PFSK-1 (cell line): ENCODE data around the gene GMPR2. TPM values are rescaled to one million over a fixed set of nuclear protein-coding genes. Genes with fewer than 3 reads are reported as not detected.

Experiments used
- FOXP2 ChIP-seq: optimal IDR thresholded peaks from 2 replicates; pipeline ENCODE3; 2011; ENCODE audit warnings: borderline replicate concordance, control low read depth, inconsistent platforms; ENCODE audit not compliant: insufficient read depth; ENCODE audit errors: extremely low read length, extremely low read depth
- POLR2AphosphoS5 ChIP-seq: IDR thresholded peaks from 2 replicates; pipeline ENCODE4 v1.6.1; 2012; ENCODE audit warnings: low read depth, mild to moderate bottlenecking, control low read depth, low read length, moderate library complexity
- REST ChIP-seq, 2 experiments: IDR thresholded peaks; 2 replicates each; pipeline versions ENCODE4 v1.6.1 to v1.8.0; 2011 to 2012; ENCODE audit warnings: low read depth in 2 of 2, low read length in 2 of 2, control low read depth in 1 of 2, inconsistent platforms in 1 of 2, mild to moderate bottlenecking in 1 of 2, moderate library complexity in 1 of 2; ENCODE audit not compliant: insufficient read depth in 1 of 2
- SIN3A ChIP-seq: IDR thresholded peaks from 2 replicates; pipeline ENCODE4 v1.6.1; 2012; ENCODE audit warnings: mild to moderate bottlenecking, low read length, moderate library complexity, borderline replicate concordance; ENCODE audit not compliant: insufficient read depth
- TAF1 ChIP-seq: IDR thresholded peaks from 2 replicates; pipeline ENCODE4 v1.6.1; 2012; ENCODE audit warnings: low read length, control low read depth, borderline replicate concordance; ENCODE audit not compliant: insufficient read depth
- polyA plus RNA-seq: library from polyadenylated mRNA; unstranded; fragments of >200 nt; gene quantifications from one replicate; pipeline ENCODE4 v1.2.1, GENCODE V29; 2012; ENCODE audit warnings: low read depth, missing spikeins; ENCODE audit not compliant: insufficient read length

GMPR2 gene
- polyA plus RNA-seq: 33.2 TPM

DNA sequence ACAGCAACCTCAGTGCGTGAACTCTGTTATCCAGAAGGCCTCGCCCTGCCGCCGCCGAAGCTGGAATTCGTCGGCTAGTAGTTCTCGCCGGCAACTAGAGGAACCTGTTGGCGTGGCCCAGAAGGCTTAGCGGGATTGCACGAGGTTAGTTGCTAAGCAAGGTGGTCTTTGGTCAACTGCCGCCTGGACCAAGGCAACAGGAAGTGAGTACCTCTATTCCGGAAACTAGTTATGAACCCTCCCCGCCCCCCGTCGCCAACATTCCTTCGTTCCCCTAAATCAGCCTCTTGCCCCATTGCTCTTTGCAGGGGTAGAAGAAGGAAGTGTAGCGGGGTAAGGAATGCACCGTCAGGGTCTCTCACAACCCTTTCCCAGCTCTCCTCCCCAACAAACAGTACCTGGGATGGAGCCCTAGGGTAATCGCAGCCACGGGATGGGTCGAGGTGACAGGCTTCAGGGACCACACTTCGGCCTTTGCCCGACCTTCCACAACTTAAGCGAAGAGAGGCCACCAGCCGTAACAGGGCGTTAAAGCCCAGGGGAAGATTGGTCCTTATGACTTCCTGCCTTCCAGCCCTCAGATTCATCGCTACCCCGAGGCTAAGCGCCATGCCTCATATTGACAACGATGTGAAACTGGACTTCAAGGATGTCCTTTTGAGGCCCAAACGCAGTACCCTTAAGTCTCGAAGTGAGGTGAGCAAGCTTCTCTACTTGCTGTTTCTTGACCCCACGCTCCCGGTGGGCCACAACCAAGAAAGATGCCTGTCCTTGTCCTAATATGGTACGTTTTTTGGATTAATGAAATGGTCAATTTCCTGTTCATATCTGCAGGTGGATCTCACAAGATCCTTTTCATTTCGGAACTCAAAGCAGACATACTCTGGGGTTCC, at the start of gene GMPR2:
GMPR2 (plus strand) TSS at position 285 of the 893 bp plus-strand sequence; CDS start at position 610, 325 bp downstream.
- TF ChIP-seq POLR2AphosphoS5 (peak; percentile 12; the same call in 1 of the 2 replicates), SIN3A (peak; percentile 35; the same call in 1 of the 2 replicates), REST (IDR thresholded peaks at IDR 0.05; ENCODE audit: insufficient read depth in 1 of 2, low read depth in 2 of 2, low read length in 2 of 2) (no peak)

DNA sequence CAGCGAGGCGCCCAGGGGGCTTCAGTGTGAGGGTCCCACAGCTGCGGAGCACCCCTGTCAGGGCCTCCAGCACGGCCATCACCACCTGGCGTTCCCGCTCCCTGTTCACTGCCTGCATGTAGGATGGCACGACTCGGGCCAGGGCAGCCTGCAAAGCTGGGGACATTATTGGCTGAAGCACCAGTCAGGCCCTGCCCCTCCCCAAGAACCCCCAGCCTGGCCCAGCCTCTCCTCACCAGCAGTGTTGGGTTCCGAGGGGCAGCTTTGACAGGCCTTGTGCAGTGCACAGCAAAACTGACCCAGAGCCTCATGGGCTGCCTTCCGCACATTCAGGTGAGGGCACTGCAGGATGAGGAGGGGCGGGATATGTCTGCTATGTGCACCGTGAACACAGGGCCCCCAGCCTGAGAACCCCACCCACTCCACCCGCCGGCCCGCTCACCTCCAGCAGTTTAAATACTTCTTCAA, 49.7 kb upstream of the GMPR2 start:
- TF ChIP-seq POLR2AphosphoS5 (no peak), REST (IDR thresholded peaks at IDR 0.05; ENCODE audit: insufficient read depth in 1 of 2, low read depth in 2 of 2, low read length in 2 of 2) (no peak), FOXP2 (no peak), TAF1 (no peak), SIN3A (no peak)

DNA sequence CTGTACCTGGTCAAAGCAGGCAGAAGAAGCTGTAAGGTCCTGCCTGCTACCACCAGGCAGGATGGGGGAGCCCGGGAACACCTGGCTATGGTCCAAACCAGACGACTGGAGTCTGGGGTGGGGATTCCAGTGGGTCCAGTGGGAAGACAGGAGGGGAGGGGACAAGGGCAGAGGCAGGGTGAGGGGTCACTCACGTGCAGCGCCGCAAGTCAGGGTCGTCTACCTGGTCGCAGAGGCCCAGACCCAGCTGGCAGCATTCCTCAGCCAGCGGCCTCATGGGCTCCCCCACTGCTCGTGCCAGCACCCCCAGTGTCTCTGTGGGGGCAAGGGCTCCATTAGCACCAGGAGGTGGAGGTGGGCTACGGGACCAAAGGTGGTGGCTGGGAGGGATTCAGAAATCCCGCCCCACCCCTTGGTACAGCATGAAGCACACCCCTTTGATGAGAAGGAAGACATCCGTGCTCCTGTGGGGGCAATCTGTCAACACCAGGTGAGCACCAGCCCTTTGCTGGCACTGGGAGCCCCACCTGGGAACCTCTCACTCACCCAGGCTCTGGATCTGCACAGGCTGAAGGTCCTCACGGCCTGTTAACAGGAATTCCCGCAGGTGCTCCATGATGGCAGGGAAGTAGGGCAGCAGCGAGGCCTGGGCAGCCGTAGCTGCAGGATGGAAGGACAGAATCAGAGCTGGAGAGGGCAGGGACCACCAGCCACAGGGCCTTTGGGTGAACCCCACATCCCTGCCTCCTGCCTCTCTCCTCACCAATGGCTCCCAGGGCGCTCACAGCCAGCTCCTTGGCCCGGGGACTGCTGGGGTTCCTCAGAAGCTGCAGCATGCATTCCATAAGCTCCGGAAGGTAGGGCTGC, 48.4 kb upstream of the GMPR2 start:
- TF ChIP-seq TAF1 (no peak), POLR2AphosphoS5 (no peak), SIN3A (no peak), REST (IDR thresholded peaks at IDR 0.05; ENCODE audit: insufficient read depth in 1 of 2, low read depth in 2 of 2, low read length in 2 of 2) (no peak), FOXP2 (no peak)

DNA sequence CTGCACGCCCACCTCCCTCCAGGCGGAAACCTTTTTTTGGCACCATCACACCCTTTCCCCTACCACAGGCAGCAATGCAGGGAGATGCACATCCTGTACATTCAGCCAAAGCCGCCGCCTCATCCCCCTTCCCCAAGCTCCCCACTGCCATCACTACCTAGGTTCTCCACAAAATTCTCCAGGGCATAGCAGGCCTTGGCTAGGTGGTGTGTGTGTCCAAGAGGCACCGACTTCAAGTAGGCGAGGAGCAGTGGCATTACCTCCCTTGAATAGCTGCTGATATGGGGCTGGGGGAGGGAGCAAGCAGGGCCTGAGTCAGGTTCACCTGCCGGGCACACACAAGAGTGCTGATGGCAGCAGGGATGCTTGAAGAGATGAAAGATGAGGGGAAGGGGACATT, 47.7 kb upstream of the GMPR2 start:
- TF ChIP-seq FOXP2 (no peak), SIN3A (no peak), TAF1 (no peak), REST (IDR thresholded peaks at IDR 0.05; ENCODE audit: insufficient read depth in 1 of 2, low read depth in 2 of 2, low read length in 2 of 2) (no peak), POLR2AphosphoS5 (no peak)
